NCI-H526 (cell line): ENCODE data around the gene PTK6.
"Not testable (repeated sequence)": the region's sequence is repeated elsewhere in the genome, so short reads cannot be mapped to it uniquely, and the experiment has no call there.

Source experiments
- DNase-seq, 2 experiments: peaks; one replicate each; lab custom pipeline; 2025; lab: John Stamatoyannopoulos, UW

Gene PTK6

GRCh38 chr20:63529861-63530787 is 7.1 kb downstream of the PTK6 start:
- no peak for DNase-seq

GRCh38 chr20:63529180-63529860 is 7.9 kb downstream of the PTK6 start:
- no peak for DNase-seq

- DNase-seq = no peak
These were observed 10.0 kb downstream of the PTK6 start for GRCh38 chr20:63527184-63527583.

DNA sequence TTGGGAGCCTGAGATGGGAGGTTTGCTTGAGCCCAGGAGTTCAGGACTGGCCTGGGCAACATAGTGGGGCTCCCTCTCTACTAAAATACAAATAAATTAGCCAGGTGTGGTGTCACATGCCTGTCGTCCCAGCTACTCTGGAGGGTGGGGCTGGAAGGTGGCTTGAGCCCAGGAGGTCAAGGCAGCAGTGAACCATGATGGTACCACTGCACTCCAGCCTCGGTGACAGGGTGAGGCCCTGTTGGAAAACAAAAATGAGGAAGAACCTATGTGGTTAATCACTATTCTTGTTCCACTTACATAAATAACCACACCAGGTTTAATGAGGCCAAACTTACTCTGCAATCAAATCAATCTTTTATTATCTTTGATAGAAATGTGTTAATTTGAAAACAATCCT is 11.2 kb downstream of the PTK6 start:
- DNase-seq = no peak

DNA sequence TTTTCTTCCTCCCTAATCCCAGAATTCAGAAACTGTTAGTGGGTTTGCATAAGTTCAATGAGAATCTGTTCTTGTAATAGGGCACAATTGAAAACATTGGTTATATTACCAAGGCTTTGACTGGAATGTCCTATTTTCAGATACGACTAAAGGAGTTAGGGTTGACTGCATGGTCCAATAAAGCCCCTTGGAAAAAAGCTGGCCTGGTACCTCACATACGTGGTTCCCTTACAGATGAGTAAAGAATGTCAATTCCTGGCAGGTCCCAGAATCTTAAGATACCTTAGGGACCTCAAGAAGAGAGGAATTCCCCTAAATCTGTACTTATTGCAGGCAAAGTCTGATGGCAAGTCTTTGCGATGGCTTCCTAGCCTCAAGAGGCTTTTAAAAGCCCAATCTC is 12.0 kb downstream of the PTK6 start:
- no peak for DNase-seq

DNA sequence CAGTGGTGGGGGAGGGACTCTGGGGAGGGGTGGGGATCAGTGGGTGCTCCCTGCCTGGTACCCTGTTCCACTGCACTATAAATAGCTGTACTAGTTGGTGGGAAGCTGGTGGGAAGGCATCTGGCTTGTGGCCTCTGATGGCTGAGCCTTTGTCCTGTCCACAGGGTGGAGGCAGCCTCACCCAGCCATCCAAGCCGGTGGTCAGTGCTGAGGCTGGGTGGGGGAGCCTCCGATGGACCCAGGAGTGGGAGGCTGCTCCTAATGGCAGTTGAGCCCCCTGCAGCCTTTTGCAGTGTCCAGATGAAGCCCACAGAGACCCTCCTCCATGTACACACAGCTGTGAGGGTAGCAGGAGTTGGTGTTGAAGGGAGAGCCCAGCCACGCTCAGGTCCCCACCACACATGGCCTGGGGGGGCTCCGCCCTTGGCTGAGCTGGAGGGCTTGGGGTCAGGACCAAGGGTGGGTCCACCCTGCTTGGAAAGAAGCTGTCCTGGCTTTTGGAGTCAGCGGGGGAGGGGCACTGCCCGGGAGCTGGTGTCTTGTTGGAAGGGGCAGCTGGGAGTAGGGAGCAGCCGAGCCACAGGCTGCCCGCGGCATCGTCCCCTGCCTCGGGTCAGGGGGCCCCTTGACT is 14.1 kb downstream of the PTK6 start:
- DNase-seq = no peak

DNA sequence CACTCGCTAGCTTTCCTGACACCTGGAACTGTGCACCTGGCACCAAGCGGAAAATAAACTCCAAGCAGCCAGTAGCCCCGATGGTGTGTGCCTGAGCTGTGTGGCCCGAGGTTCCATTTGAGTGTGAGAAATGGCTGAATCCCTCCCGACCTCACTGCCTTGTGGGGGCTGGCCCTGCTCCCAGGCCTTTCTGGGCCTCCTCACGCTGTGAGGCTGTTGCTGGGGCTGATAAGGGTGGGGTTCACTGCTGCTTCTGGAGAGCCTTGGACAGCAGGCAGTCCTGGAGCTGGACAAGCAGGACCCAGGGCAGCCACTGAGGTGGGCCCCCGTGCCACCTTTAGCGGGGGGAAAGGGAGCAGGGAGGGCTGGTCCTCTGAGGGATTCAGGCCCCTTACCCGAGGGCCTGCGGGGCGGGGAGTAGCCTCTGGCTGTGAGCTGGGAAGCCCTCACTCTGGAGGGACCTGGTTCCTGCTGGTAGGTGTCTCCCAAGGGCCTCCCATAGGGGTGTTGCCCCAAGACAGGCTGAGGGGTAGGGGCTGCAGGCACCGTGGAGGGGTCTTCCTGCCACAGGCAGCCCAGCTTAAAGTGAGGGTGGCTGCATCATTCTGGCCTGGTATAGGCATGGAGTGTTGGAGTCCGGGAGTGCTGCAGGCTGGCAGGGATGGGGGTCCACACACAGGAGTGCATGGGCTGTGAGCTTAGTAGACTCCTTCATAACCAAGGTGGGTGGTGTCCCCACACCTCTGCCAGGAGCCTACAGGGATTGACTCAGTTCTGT is 14.9 kb downstream of the PTK6 start:
- no peak for DNase-seq

GRCh38 chr20:63521602-63522001 is 15.6 kb downstream of the PTK6 start:
- DNase-seq = no peak

DNA sequence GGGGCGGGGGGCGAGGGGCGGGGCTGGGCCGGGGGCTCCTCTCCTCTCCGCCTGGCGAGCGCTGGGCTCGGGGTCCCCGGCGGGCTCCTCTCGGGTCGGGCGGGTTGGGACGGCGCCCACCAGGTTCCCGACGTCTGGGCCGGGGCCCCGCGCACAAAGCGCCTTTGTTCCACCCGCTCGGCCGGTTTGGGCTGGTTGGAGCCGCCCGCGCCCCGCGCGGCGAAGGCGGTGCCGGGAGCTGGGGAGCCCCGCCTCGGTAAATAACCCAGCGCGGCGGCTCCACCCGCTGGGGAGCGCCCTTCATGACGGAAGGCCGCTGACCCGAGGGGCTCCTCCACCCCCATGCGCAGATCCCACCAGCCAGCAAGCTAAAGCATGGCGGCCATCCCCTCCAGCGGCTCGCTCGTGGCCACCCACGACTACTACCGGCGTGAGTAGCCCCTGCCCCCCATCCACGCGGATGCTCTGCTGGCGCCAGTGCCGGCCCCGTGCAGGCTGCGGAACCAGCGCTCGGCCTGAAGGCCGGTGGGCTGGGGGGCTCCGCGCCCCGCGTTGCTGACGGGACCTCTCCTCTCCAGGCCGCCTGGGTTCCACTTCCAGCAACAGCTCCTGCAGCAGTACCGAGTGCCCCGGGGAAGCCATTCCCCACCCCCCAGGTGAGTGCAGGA is 16.1 kb downstream of the PTK6 start:
- DNase-seq = peak; percentile 68 to 92

GRCh38 chr20:63520504-63520933 is 16.7 kb downstream of the PTK6 start, which contains the start of gene PPDPF:
TSS of gene PPDPF (plus strand) at chr20:63520765. CDS start at chr20:63521309, 544 bp downstream.
- peak in 1 of 2 experiments; percentile 88 for DNase-seq

DNA sequence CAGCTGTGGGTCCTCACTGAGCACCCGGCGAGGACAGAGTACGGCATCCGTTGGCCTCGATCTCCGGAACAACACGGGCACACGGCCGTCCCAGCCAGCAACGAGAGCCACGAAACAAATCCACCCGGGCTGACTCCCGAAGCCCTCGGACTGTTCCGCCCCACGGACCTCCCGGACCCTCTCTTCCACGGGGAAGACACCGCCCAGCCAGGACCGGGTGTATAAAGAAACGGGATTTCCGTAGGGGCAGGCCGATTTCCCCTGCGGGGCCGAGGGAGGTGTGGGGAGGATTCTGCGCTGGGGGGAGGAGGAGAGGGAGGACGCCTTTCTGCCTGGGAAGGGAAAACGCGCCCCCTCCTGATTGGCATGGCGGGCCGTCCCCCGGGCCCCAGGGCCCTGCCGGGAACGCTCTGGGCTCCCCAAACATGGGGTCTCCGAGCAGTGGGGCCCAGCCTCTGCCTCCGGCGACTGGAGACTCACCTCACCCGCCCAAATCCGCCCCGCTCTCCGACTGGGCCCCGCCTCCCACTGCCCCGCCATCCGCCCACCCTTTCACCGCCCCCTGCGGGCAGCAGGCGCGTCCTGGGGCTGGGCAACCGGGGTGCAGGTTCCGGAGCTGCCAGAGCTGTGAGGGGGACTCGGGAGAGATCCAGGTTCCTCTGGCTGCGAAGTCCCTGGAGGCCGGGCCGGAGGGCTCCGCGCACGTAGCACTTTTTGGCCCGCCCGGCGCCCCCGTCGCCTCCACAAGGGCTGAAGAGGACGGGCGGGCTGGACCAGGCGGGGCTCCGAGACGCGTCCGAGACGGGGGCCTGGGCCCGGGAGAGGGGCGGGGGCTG is 17.3 kb downstream of the PTK6 start:
- DNase-seq = peak in 1 of 2 experiments; percentile 70

DNA sequence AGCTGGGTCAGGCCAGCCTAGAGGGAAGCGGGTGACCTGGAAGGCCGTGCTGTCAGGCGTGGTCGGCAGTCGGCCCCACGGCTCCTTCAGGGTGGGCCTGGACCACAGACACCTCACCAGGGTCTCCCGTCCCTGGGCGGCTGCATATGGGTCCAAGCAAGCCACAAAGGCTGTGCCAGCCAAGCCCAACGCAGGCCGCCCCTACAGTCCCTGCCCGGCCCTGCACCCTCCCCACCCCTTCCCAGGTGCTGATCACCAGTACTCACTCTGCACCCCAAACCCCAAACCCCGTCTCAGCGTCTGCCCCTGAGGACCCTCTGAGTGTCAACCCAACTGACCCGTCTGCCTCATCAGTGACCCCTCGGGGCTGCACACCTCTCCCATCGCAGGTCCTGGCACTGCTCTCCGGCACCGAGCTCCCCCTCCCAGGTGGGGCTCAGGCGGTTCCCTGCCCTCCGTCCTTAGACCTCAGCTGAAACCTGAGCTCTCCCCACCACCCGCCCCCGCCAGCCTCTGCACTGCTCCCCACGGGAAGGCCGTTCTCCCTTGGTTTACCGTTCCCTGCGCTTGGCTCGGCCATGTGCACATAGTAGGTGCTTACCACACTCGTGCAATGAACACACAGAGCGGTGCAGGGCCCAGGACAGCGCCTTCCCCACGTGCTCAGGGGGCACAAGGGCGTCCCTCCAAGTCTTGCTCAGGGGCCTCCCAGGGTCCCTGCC is 18.1 kb downstream of the PTK6 start:
- no peak for DNase-seq

DNA sequence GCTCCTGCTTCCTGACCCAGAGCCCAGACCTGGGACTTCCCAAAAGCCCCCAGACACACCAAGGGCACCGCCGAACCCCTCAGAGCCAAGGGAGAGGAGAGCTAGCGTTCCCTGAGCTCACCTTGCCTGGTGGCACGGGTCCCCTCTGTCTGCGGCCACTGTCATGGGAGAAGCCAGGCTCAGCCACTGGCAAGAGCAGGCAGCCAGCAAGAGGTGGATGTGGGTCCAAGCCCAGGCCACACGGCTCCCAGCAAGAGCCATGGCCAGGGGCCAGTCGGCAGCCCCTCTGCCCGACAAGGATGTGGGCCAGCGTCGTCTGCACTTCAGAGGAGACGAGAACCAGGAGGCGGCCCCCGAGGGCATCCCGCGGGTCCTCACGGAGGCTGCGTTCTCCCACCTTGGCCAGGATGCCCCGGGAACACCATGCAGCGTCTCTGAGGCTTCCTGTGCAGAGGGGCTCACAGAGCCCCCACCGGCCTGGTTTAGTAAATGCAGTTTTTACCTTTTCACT is 18.8 kb downstream of the PTK6 start:
- DNase-seq = no peak

DNA sequence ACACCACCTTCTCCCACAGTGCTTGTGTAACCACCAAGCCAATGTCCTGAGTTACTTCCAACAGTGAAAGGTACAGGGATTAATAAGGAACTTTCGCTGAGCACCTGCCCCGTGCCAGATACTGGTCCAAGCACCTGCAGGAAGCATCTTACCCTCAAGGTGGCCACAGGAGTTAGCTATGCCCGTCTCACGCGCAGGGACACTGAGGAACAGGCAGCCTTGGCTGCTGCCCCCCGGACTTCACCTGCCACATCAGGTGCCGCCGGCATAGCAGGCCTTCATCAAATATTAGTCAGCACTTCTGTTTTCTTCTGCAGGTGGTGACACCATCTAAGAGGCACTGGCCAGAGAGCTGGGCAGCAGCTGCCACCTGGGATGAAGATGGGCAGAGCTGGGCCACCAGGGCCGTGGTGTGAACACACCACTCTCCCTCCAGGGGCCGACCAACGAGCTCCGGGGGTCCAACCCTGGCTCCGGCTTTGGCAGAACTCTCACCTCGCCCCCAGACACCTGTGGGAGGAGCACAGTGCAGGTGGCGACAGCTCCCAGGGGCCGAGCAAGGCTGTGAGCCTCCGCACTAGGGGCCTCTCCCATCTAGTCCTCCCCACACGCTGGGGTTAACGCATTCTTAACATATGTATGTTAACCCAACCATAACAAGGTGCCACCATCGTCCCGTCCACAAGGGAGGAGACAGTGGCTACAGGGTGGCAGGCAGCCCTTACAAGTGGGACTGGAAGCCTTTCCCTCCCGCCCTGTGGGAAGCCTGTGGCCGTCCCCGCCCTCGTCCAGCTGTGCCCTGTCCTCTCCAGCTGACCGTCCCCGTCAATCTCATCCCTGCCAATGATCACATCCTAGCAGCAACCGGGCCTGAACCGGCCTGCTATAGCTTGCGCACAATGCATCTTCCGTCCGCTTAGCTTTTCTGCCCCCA is 19.5 kb downstream of the PTK6 start:
- DNase-seq = no peak

GRCh38 chr20:63514520-63514919 is 22.7 kb downstream of the PTK6 start:
- DNase-seq = not testable (repeated sequence)

DNA sequence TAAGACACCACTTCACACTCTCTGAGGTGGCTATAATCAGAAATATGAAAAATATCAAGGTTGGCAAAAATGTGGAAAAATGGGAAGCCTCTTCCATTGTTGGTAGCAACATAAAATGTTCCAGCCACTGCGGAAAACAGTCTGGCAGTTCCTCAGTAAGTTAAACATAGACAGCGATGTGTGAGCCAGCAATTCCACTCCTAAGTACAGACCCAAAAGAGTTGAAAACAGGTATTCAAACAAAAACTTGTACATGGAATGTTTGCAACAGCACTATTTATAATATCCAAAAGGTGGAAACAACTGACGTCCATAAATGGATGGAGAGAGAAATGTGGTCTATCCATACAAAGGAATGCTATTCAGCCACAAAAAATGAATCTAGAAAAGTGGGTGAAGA is 24.0 kb downstream of the PTK6 start:
- DNase-seq = no peak

- no peak for DNase-seq
These were observed 28.1 kb downstream of the PTK6 start for GRCh38 chr20:63509088-63509564.
